ENCODE measurements around the gene GJC2.
"Not testable (repeated sequence)": the region's sequence is repeated elsewhere in the genome, so short reads cannot be mapped to it uniquely, and the experiment has no call there.

GJC2 gene

GRCh38 chr1:228178737-228179684, 29.3 kb downstream of the GJC2 start:
- H3K4me1 Mint-ChIP-seq: no peaks in the 10 kb centered on the region
- no peaks in the 10 kb centered on the region for H3K27me3 Mint-ChIP-seq
- ATAC-seq (no peak), DNase-seq (no peak)
- no peak overlapping the region for H3K4me3 Mint-ChIP-seq
- H3K27ac Mint-ChIP-seq: peak overlapping the region in 1 of 2 donors; percentile 40
- no peaks in the 10 kb centered on the region for H3K9me3 Mint-ChIP-seq

GRCh38 chr1:228180271-228180958, 30.7 kb downstream of the GJC2 start:
- Mint-ChIP-seq H3K4me3 (no peak overlapping the region), H3K27me3 (no peaks in the 10 kb centered on the region), H3K27ac (no peak overlapping the region), H3K4me1 (peaks cover 1% of the 10 kb centered on the region), H3K9me3 (no peaks in the 10 kb centered on the region)
- no peak for ATAC-seq
- DNase-seq: no peak

GRCh38 chr1:228180959-228181644, 31.4 kb downstream of the GJC2 start:
- DNase-seq (no peak), ATAC-seq (no peak)
- Mint-ChIP-seq H3K4me3 (no peak overlapping the region), H3K27ac (no peak overlapping the region), H3K27me3 (no peaks in the 10 kb centered on the region), H3K9me3 (no peaks in the 10 kb centered on the region), H3K4me1 (peaks cover 8% of the 10 kb centered on the region)

GRCh38 chr1:228181645-228182034, 31.9 kb downstream of the GJC2 start:
- Mint-ChIP-seq H3K27ac (no peak overlapping the region), H3K4me1 (peaks cover 9% of the 10 kb centered on the region), H3K27me3 (no peaks in the 10 kb centered on the region), H3K4me3 (no peak overlapping the region), H3K9me3 (no peaks in the 10 kb centered on the region)
- ATAC-seq (no peak), DNase-seq (no peak)

GRCh38 chr1:228182296-228183030, 32.7 kb downstream of the GJC2 start:
- DNase-seq: no peak
- Mint-ChIP-seq H3K9me3 (no peaks in the 10 kb centered on the region), H3K27me3 (no peaks in the 10 kb centered on the region), H3K4me3 (no peak overlapping the region), H3K4me1 (peaks cover 9% of the 10 kb centered on the region), H3K27ac (no peak overlapping the region)
- peak; percentile 74 for ATAC-seq

GRCh38 chr1:228184152-228184551, 34.4 kb downstream of the GJC2 start:
- no peak for ATAC-seq
- no peak for DNase-seq
- H3K27ac Mint-ChIP-seq: no peak overlapping the region
- H3K9me3 Mint-ChIP-seq: no peaks in the 10 kb centered on the region
- no peak overlapping the region for H3K4me3 Mint-ChIP-seq
- no peaks in the 10 kb centered on the region for H3K27me3 Mint-ChIP-seq
- peaks cover 14% of the 10 kb centered on the region for H3K4me1 Mint-ChIP-seq

- Mint-ChIP-seq H3K27ac (no peak overlapping the region), H3K4me3 (no peak overlapping the region), H3K9me3 (no peaks in the 10 kb centered on the region), H3K27me3 (no peaks in the 10 kb centered on the region), H3K4me1 (peaks cover 20% of the 10 kb centered on the region)
- ATAC-seq (peak; percentile 33), DNase-seq (no peak)
These were observed 35.9 kb downstream of the GJC2 start for GRCh38 chr1:228185641-228185965.

GRCh38 chr1:228188249-228188648, 38.5 kb downstream of the GJC2 start:
- H3K27me3 Mint-ChIP-seq, DNase-seq, H3K27ac Mint-ChIP-seq, H3K9me3 Mint-ChIP-seq, H3K4me3 Mint-ChIP-seq, ATAC-seq: not testable (repeated sequence)
- peaks cover 20% of the 10 kb centered on the region for H3K4me1 Mint-ChIP-seq

GRCh38 chr1:228190182-228190581, 40.5 kb downstream of the GJC2 start:
- H3K4me1 Mint-ChIP-seq: peaks cover 20% of the 10 kb centered on the region
- H3K27me3 Mint-ChIP-seq: no peaks in the 10 kb centered on the region
- no peaks in the 10 kb centered on the region for H3K9me3 Mint-ChIP-seq
- ATAC-seq: no peak
- DNase-seq: no peak
- no peak overlapping the region for H3K4me3 Mint-ChIP-seq
- H3K27ac Mint-ChIP-seq: no peak overlapping the region

GRCh38 chr1:228190778-228191177, 41.0 kb downstream of the GJC2 start:
- Mint-ChIP-seq H3K9me3 (no peaks in the 10 kb centered on the region), H3K27me3 (no peaks in the 10 kb centered on the region), H3K4me1 (peaks cover 15% of the 10 kb centered on the region), H3K4me3 (no peak overlapping the region), H3K27ac (no peak overlapping the region)
- ATAC-seq: no peak
- DNase-seq: no peak

- H3K9me3 Mint-ChIP-seq: peaks cover 10 to 12% of the 10 kb centered on the region in 2 donors
- H3K27ac Mint-ChIP-seq: no peak overlapping the region
- H3K27me3 Mint-ChIP-seq: no peaks in the 10 kb centered on the region
These were observed 44.7 kb downstream of the GJC2 start for GRCh38 chr1:228194436-228194835.

GRCh38 chr1:228194921-228195812, 45.4 kb downstream of the GJC2 start:
- ATAC-seq (no peak), DNase-seq (no peak)
- no peaks in the 10 kb centered on the region for H3K4me1 Mint-ChIP-seq
- no peak overlapping the region for H3K4me3 Mint-ChIP-seq
- H3K27me3 Mint-ChIP-seq: no peaks in the 10 kb centered on the region
- peaks cover 14 to 17% of the 10 kb centered on the region in 2 donors for H3K9me3 Mint-ChIP-seq
- H3K27ac Mint-ChIP-seq: no peak overlapping the region

More at GRCh38 chr1:228194436-228194835, 44.7 kb downstream of the GJC2 start:
- no peak for DNase-seq
- ATAC-seq: no peak
- Mint-ChIP-seq H3K4me1 (peaks cover 4% of the 10 kb centered on the region), H3K4me3 (no peak overlapping the region)

GRCh38 chr1:228197555-228198147, 47.9 kb downstream of the GJC2 start:
- Mint-ChIP-seq H3K27me3 (no peaks in the 10 kb centered on the region), H3K9me3 (peaks cover 14 to 23% of the 10 kb centered on the region in 2 donors), H3K4me3 (no peak overlapping the region), H3K4me1 (no peaks in the 10 kb centered on the region), H3K27ac (no peak overlapping the region)
- no peak for DNase-seq
- no peak for ATAC-seq

- H3K9me3 Mint-ChIP-seq: peaks cover 14 to 23% of the 10 kb centered on the region in 2 donors
- ATAC-seq (no peak), DNase-seq (no peak)
- no peak overlapping the region for H3K4me3 Mint-ChIP-seq
- no peaks in the 10 kb centered on the region for H3K27me3 Mint-ChIP-seq
- no peak overlapping the region for H3K27ac Mint-ChIP-seq
- H3K4me1 Mint-ChIP-seq: no peaks in the 10 kb centered on the region
These were observed 49.4 kb downstream of the GJC2 start for GRCh38 chr1:228198977-228199590.

Measured in stimulated activated naive CD8-positive, alpha-beta T cell treated with anti-CD3 and anti-CD28 coated beads, Interleukin-15, amount 100 ng/mL, for 72 hours (primary cell).